GM23248 (cell line): ENCODE data around the gene INPP5A.

Source experiments
- EZH2 ChIP-seq: fragments of 200-600 bp; sonication (generic); IDR thresholded peaks from 2 replicates; pipeline ENCODE4 v1.6.1; 2018; ENCODE audit warnings: antibody characterized with exemption, mild to moderate bottlenecking; ENCODE audit not compliant: insufficient read depth, poor library complexity, severe bottlenecking
- EZH2phosphoT487 ChIP-seq: fragments of 200-600 bp; sonication (generic); IDR thresholded peaks from 2 replicates; pipeline ENCODE4 v1.6.1; 2018; ENCODE audit warnings: antibody characterized with exemption, moderate library complexity, mild to moderate bottlenecking, low read depth; ENCODE audit not compliant: insufficient read depth

DNA sequence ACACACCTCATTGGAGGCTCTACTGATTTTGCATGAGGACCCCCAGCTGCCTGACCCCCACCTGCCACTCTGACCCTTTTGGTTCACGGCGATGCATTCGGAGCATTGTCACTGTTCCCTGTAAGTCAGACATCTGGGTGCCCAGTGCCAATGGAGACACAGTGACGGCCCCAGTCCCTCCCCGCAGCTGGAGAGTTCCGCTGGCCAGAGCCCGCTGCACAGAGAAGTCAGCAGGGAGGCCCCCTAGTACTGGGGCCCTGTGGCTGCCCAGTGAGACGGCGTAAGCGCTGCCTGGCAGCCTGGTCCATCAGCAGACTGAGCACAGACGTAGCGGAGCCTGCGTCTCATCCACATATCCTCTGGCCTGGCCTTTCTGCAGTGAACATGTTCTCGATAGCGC, 170.9 kb downstream of the INPP5A start:
- TF ChIP-seq EZH2 (no peak), EZH2phosphoT487 (no peak)
